KOPT-K1 (cell line): ENCODE data around the gene CAPNS2.

Source experiments
- H3K27ac ChIP-seq: fragments of 200-600 bp; sonication (generic); 2 replicates; pipeline ENCODE4 v1.5.1; 2016; ENCODE audit warnings: antibody characterized with exemption, mild to moderate bottlenecking, low read depth, low read length; ENCODE audit not compliant: poor library complexity, severe bottlenecking
- H3K36me3 ChIP-seq: fragments of 200-600 bp; sonication (generic); 2 replicates; pipeline ENCODE4 v1.5.1; 2017; ENCODE audit warnings: antibody characterized with exemption, mild to moderate bottlenecking, low read length, moderate library complexity; ENCODE audit not compliant: insufficient read depth
- H3K9me3 ChIP-seq: fragments of 200-600 bp; sonication (generic); 2 replicates; pipeline ENCODE4 v1.5.1; 2017; ENCODE audit warnings: antibody characterized with exemption, low read length, mild to moderate bottlenecking; ENCODE audit not compliant: insufficient read depth, poor library complexity, severe bottlenecking

CAPNS2 gene

GRCh38 chr16:55559233-55559632 lies 7.3 kb upstream of the CAPNS2 start:
- H3K36me3 ChIP-seq = no peaks in the 10 kb centered on the region

GRCh38 chr16:55559933-55560516 lies 6.5 kb upstream of the CAPNS2 start:
- Histone ChIP-seq H3K27ac (no peak overlapping the region), H3K36me3 (no peaks in the 10 kb centered on the region), H3K9me3 (no peaks in the 10 kb centered on the region)

More at GRCh38 chr16:55559233-55559632, 7.3 kb upstream of the CAPNS2 start:
- Histone ChIP-seq H3K9me3 (no peaks in the 10 kb centered on the region), H3K27ac (no peak overlapping the region)

GRCh38 chr16:55561319-55561848 lies 5.1 kb upstream of the CAPNS2 start:
- Histone ChIP-seq H3K9me3 (no peaks in the 10 kb centered on the region), H3K27ac (no peak overlapping the region), H3K36me3 (no peaks in the 10 kb centered on the region)

GRCh38 chr16:55562936-55563335 lies 3.5 kb upstream of the CAPNS2 start:
- Histone ChIP-seq H3K9me3 (no peaks in the 10 kb centered on the region), H3K36me3 (no peaks in the 10 kb centered on the region), H3K27ac (no peak overlapping the region)

GRCh38 chr16:55563797-55564196 lies 2.7 kb upstream of the CAPNS2 start:
- Histone ChIP-seq H3K36me3 (no peaks in the 10 kb centered on the region), H3K27ac (no peak overlapping the region), H3K9me3 (no peaks in the 10 kb centered on the region)

- no peak overlapping the region for H3K27ac ChIP-seq
- H3K9me3 ChIP-seq = no peaks in the 10 kb centered on the region
- H3K36me3 ChIP-seq = no peaks in the 10 kb centered on the region
Measured at GRCh38 chr16:55565086-55565485, 1.4 kb upstream of the CAPNS2 start.

- no peak overlapping the region for H3K27ac ChIP-seq
- H3K9me3 ChIP-seq = no peaks in the 10 kb centered on the region
- no peaks in the 10 kb centered on the region for H3K36me3 ChIP-seq
Measured at GRCh38 chr16:55567382-55567781, 898 bp downstream of the CAPNS2 start.

- no peaks in the 10 kb centered on the region for H3K9me3 ChIP-seq
- no peak overlapping the region for H3K27ac ChIP-seq
- no peaks in the 10 kb centered on the region for H3K36me3 ChIP-seq
Measured at GRCh38 chr16:55568207-55568606, 1.7 kb downstream of the CAPNS2 start.

- no peaks in the 10 kb centered on the region for H3K9me3 ChIP-seq
- no peak overlapping the region for H3K27ac ChIP-seq
- no peaks in the 10 kb centered on the region for H3K36me3 ChIP-seq
Measured at GRCh38 chr16:55569025-55569424, 2.5 kb downstream of the CAPNS2 start.

GRCh38 chr16:55570159-55570558 lies 3.7 kb downstream of the CAPNS2 start:
- H3K9me3 ChIP-seq = no peaks in the 10 kb centered on the region
- H3K27ac ChIP-seq = no peak overlapping the region
- no peaks in the 10 kb centered on the region for H3K36me3 ChIP-seq

- Histone ChIP-seq H3K36me3 (no peaks in the 10 kb centered on the region), H3K27ac (no peak overlapping the region), H3K9me3 (no peaks in the 10 kb centered on the region)
Measured at GRCh38 chr16:55571191-55571897, 4.9 kb downstream of the CAPNS2 start.

GRCh38 chr16:55572439-55572838 lies 6.0 kb downstream of the CAPNS2 start:
- H3K9me3 ChIP-seq = no peaks in the 10 kb centered on the region
- H3K27ac ChIP-seq = no peak overlapping the region
- no peaks in the 10 kb centered on the region for H3K36me3 ChIP-seq

GRCh38 chr16:55574811-55575210 lies 8.3 kb downstream of the CAPNS2 start:
- Histone ChIP-seq H3K36me3 (no peaks in the 10 kb centered on the region), H3K27ac (no peak overlapping the region), H3K9me3 (no peaks in the 10 kb centered on the region)

- Histone ChIP-seq H3K36me3 (no peaks in the 10 kb centered on the region), H3K9me3 (no peaks in the 10 kb centered on the region), H3K27ac (no peak overlapping the region)
Measured at GRCh38 chr16:55575496-55575895, 9.0 kb downstream of the CAPNS2 start.

- Histone ChIP-seq H3K9me3 (no peaks in the 10 kb centered on the region), H3K36me3 (no peaks in the 10 kb centered on the region)
Measured at GRCh38 chr16:55576384-55576783, 9.9 kb downstream of the CAPNS2 start.

GRCh38 chr16:55577887-55578286 lies 11.4 kb downstream of the CAPNS2 start:
- Histone ChIP-seq H3K36me3 (no peaks in the 10 kb centered on the region), H3K27ac (no peak overlapping the region), H3K9me3 (no peaks in the 10 kb centered on the region)

More at GRCh38 chr16:55576384-55576783, 9.9 kb downstream of the CAPNS2 start:
- no peak overlapping the region for H3K27ac ChIP-seq
